HCT116 (cell line): ENCODE measurements around the gene RAD23A. TPM values are rescaled to one million over a fixed set of nuclear protein-coding genes. Genes with fewer than 3 reads are reported as not detected.
A peak's percentile ranks its signal among the peaks of the same experiment; 100 is the strongest.

Experiments
- ATAC-seq: fragments of 200-7000 bp; cut with Tn5 transposase; 2 replicates; pipeline ENCODE4 v1.9.1; 2020; ENCODE audit warnings: mild to moderate bottlenecking, moderate library complexity
- BruUV-seq: library from RNA; stranded (reverse); fragments of 400-500 nt; replicated peaks from 2 replicates; lab custom pipeline; 2021; lab: Mats Ljungman, UMichigan
- CTCF ChIA-PET: fragments of 300-600 bp; sonication (Branson Sonifier 250); formaldehyde crosslinking; loops from one replicate; lab custom pipeline; 2021; ENCODE audit warnings: antibody characterized with exemption; lab: Charles Lee
- POLR2A ChIA-PET: fragments of 300-600, 350-600 bp; sonication (Branson Sonifier 250); formaldehyde crosslinking; loops from one replicate; lab custom pipeline; 2021; ENCODE audit warnings: antibody characterized with exemption; lab: Charles Lee
- RAD21 ChIA-PET, 2 experiments: fragments of 300-600 bp; sonication (Branson Sonifier 250); formaldehyde crosslinking; loops; one replicate each; lab custom pipeline; 2023; ENCODE audit warnings: low total read pairs in 2 of 2; ENCODE audit not compliant: uncharacterized antibody in 2 of 2, unreplicated experiment in 2 of 2, low non-redundant PET in 1 of 2; lab: Charles Lee
- DNase-seq: peaks from one replicate; pipeline ENCODE4 v3.0.0-alpha.2; 2010; ENCODE audit warnings: low read depth, low spot score
- H2AFZ ChIP-seq: fragments of 200-600 bp; shearing (Covaris generic), sonication (generic); 2 replicates; pipeline ENCODE4 v1.6.1; 2017; ENCODE audit warnings: low read depth, mixed run types, mixed read lengths, antibody characterized with exemption, low read length; ENCODE audit not compliant: poor library complexity, severe bottlenecking
- H3K27ac ChIP-seq: 2 replicates; pipeline ENCODE4 v1.5.1; 2012; ENCODE audit warnings: low read depth, low read length
- H3K27me3 ChIP-seq: fragments of 200-600 bp; sonication (generic); 2 replicates; pipeline ENCODE4 v1.6.1; 2016; ENCODE audit warnings: mixed run types, low read length, mixed read lengths; ENCODE audit not compliant: insufficient read depth
- H3K36me3 ChIP-seq, 2 experiments: fragments of 200-500 bp in 1 of 2; fragments of 200-600 bp in 1 of 2; sonication (Bioruptor generic) in 1 of 2; sonication (generic) in 1 of 2; 2 replicates each; pipeline versions ENCODE4 v1.5.1 to v1.6.1; 2014 to 2016; ENCODE audit warnings: low read length in 2 of 2, inconsistent platforms in 1 of 2, mixed read lengths in 1 of 2, mixed run types in 1 of 2; ENCODE audit not compliant: insufficient read depth in 2 of 2, control insufficient read depth in 1 of 2
- H3K4me1 ChIP-seq, 2 experiments: fragments of 200-600 bp in 1 of 2; sonication (generic) in 1 of 2; 2 replicates each; pipeline versions ENCODE4 v1.5.1 to v1.6.1; 2012 to 2017; ENCODE audit warnings: low read length in 2 of 2, inconsistent platforms in 1 of 2, mild to moderate bottlenecking in 1 of 2, mixed read lengths in 1 of 2, mixed run types in 1 of 2, moderate library complexity in 1 of 2; ENCODE audit not compliant: insufficient read depth in 2 of 2, control insufficient read depth in 1 of 2
- H3K4me2 ChIP-seq: fragments of 200-600 bp; sonication (generic); 2 replicates; pipeline ENCODE4 v1.6.1; 2017; ENCODE audit warnings: mixed run types, low read length, mixed read lengths
- H3K4me3 ChIP-seq, 2 experiments: fragments of 200-600 bp in 1 of 2; sonication (generic) in 1 of 2; replicated peaks in 1 of 2; 2 replicates each; pipeline ENCODE4 v1.5.1; 2011 to 2016; ENCODE audit warnings: low read length in 2 of 2, control low read depth in 1 of 2, low read depth in 1 of 2, mild to moderate bottlenecking in 1 of 2, mixed read lengths in 1 of 2, mixed run types in 1 of 2
- H3K79me2 ChIP-seq: fragments of 200-600 bp; sonication (generic); 2 replicates; pipeline ENCODE4 v1.6.1; 2017; ENCODE audit warnings: mild to moderate bottlenecking, mixed run types, low read length, moderate library complexity, mixed read lengths; ENCODE audit not compliant: insufficient read depth
- H3K9ac ChIP-seq: fragments of 200-600 bp; sonication (generic); 2 replicates; pipeline ENCODE4 v1.6.1; 2016; ENCODE audit warnings: low read length, mixed read lengths
- H3K9me2 ChIP-seq: fragments of 200-600 bp; sonication (generic), shearing (Covaris generic); 2 replicates; pipeline ENCODE4 v1.6.1; 2017; ENCODE audit warnings: mixed run types, mild to moderate bottlenecking, moderate library complexity; ENCODE audit not compliant: insufficient read depth
- H3K9me3 ChIP-seq, 2 experiments: fragments of 200-500 bp in 1 of 2; fragments of 200-600 bp in 1 of 2; sonication (Bioruptor generic) in 1 of 2; sonication (generic) in 1 of 2; 2 replicates each; pipeline ENCODE4 v1.6.1; 2014 to 2017; ENCODE audit warnings: low read length in 2 of 2, mixed read lengths in 2 of 2, inconsistent platforms in 1 of 2, low read depth in 1 of 2, mild to moderate bottlenecking in 1 of 2, mixed run types in 1 of 2, moderate library complexity in 1 of 2; ENCODE audit not compliant: control insufficient read depth in 1 of 2, insufficient read depth in 1 of 2
- H4K20me1 ChIP-seq: fragments of 200-600 bp; sonication (generic), shearing (Covaris generic); 2 replicates; pipeline ENCODE4 v1.6.1; 2017; ENCODE audit warnings: mixed run types, mild to moderate bottlenecking, moderate library complexity; ENCODE audit not compliant: insufficient read depth
- EZH2 ChIP-seq: fragments of 200-600 bp; sonication (generic); IDR thresholded peaks from 2 replicates; pipeline ENCODE4 v1.6.1; 2017; ENCODE audit warnings: antibody characterized with exemption, mixed run types
- POLR2AphosphoS5 ChIP-seq: IDR thresholded peaks from 2 replicates; pipeline ENCODE4 v1.6.1; 2011; ENCODE audit warnings: mild to moderate bottlenecking, low read depth, low read length, moderate library complexity
- intact Hi-C: fragments of 100-400 bp; cut with micrococcal nuclease; formaldehyde crosslinking; loops from 2 replicates; pipeline ENCODE4 v1.10.0; 2022
- total RNA-seq: library from RNA; stranded (reverse); gene quantifications from one replicate; pipeline ENCODE4 v1.2.1, GENCODE V29; 2021; ENCODE audit not compliant: unreplicated experiment
- TF ChIP-seq, protein P1 (sequence below): IDR thresholded peaks from 2 replicates; pipeline ENCODE4 v1.6.1; 2012
- TF ChIP-seq, protein P2 (sequence below): IDR thresholded peaks from 2 replicates; pipeline ENCODE4 v1.6.1; 2012; ENCODE audit warnings: low read depth

Gene RAD23A
- total RNA-seq, 1 experiment from 2014 or later, result 163 TPM

DNA sequence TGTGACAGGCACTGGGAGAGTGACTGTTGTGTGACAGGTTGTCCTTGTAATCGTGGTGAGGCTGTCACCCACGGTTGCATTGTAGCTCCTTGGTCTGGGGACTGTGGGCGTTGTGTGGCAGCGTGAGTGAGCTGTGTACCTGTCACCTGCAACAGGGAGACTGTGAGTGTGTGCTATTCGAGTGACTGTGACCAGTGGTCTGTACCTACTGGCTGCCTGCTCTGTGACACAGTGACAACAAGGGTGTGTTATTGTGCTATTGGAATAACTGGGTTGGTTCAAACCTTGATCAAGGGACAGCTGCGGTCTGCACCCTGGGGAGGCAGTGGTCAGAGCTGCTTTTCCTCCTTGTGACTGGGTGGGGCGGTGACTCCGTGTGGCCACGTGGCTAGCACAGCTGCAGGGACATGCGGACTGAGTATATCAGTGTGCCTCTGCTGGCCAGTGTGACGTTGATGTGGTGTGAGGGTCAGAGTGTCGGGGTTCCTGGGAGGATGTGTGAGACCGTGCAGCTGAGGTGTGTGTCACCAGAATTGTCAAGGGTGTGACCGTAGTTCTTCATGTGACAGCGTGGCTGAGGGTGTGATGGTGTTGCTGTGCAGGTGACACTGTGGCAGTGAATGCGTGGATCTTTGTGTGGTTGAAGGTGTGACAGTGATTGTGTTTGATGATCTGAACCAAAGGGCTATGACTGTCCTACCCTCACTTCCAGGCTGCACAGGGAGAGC, 39.6 kb downstream of the RAD23A start:
- DNase-seq (peak; percentile 70), ATAC-seq (peak; percentile 78)
- Histone ChIP-seq H3K9me3 (no peaks in the 10 kb centered on the region), H3K4me3 (peak overlapping the region in 1 of 2 experiments; percentile 4; a peak in 1 of 4 replicates), H3K9ac (peak overlapping the region; percentile 26; the same call in 1 of the 2 replicates), H3K9me2 (no peaks in the 10 kb centered on the region), H2AFZ (no peak overlapping the region), H3K36me3 (no peaks in the 10 kb centered on the region), H3K27ac (no peak overlapping the region), H3K27me3 (no peaks in the 10 kb centered on the region), H3K4me2 (peak overlapping the region; percentile 64), H4K20me1 (no peaks in the 10 kb centered on the region), H3K79me2 (no peaks in the 10 kb centered on the region), H3K4me1 (peaks cover 21 to 28% of the 10 kb centered on the region in 2 experiments; a peak in 3 of 4 replicates)
- intact Hi-C loops, result no loop called here
- BruUV-seq, result no TSS peak
- RAD21 ChIA-PET, result interaction anchor here (0.8 to 1.3 kb wide), 7 partner anchors 20 to 108 kb away, joined by 3 to 10 read pairs (median 4); no protein-coding TSS in a partner anchor
- CTCF ChIA-PET, result interaction anchor here (0.6 to 2.3 kb wide), 7 partner anchors 44 to 160 kb away, joined by 3 to 23 read pairs (median 5); no protein-coding TSS in a partner anchor
- POLR2A ChIA-PET, result interaction anchor here (0.6 to 1.4 kb wide), 5 partner anchors 20 to 887 kb away, joined by 3 to 6 read pairs (median 3); no protein-coding TSS in a partner anchor
- TF ChIP-seq POLR2AphosphoS5 (peak; percentile 43), EZH2 (no peak)
- TF ChIP-seq, protein P1, sequence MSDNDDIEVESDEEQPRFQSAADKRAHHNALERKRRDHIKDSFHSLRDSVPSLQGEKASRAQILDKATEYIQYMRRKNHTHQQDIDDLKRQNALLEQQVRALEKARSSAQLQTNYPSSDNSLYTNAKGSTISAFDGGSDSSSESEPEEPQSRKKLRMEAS, result peak; percentile 99
- TF ChIP-seq, protein P2, sequence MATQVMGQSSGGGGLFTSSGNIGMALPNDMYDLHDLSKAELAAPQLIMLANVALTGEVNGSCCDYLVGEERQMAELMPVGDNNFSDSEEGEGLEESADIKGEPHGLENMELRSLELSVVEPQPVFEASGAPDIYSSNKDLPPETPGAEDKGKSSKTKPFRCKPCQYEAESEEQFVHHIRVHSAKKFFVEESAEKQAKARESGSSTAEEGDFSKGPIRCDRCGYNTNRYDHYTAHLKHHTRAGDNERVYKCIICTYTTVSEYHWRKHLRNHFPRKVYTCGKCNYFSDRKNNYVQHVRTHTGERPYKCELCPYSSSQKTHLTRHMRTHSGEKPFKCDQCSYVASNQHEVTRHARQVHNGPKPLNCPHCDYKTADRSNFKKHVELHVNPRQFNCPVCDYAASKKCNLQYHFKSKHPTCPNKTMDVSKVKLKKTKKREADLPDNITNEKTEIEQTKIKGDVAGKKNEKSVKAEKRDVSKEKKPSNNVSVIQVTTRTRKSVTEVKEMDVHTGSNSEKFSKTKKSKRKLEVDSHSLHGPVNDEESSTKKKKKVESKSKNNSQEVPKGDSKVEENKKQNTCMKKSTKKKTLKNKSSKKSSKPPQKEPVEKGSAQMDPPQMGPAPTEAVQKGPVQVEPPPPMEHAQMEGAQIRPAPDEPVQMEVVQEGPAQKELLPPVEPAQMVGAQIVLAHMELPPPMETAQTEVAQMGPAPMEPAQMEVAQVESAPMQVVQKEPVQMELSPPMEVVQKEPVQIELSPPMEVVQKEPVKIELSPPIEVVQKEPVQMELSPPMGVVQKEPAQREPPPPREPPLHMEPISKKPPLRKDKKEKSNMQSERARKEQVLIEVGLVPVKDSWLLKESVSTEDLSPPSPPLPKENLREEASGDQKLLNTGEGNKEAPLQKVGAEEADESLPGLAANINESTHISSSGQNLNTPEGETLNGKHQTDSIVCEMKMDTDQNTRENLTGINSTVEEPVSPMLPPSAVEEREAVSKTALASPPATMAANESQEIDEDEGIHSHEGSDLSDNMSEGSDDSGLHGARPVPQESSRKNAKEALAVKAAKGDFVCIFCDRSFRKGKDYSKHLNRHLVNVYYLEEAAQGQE, result no peak
- TF ChIP-seq, all 23 proteins: peak for 2
